ENCODE data around the gene GATA3. TPM values are rescaled to one million over a fixed set of nuclear protein-coding genes. Genes with fewer than 3 reads are reported as not detected.
A peak's percentile ranks its signal among the peaks of the same experiment; 100 is the strongest.

The GATA3 gene
- total and polyA plus RNA-seq, 5 donors, result 0.76 to 1.7 (median 1.0) TPM

DNA sequence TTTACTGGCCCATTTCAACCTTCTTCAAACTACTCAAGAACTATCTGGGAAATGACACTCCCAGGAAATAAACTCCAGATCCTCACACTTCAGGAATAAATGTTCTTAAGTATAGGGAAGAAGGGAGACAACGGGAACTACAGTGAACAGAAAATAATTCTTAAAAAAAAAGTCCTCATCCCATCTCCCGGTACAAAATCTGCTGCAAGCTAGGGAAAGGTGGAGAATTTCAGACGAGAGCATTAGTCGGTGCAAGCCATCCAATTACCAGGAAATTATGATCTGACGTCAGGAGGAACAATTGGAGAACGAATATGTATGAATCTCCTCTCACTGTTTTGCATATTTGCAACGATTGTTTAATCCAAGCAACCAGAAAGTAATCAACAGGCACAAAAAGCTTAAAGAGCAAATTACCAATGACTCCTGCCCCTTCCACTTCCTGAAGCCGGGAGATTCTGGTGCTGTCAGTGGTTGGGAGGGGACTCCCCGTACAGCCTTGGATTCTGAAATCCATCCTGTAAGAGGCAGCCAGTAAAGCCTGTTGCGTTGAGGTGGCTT, 15.1 kb upstream of the GATA3 start:
- WGBS, result 6% methylated on average over 10 of the region's 10 CpGs
- Histone ChIP-seq H3K4me3 (ENCODE audit: low read length) (no peak overlapping the region), H3K27ac (ENCODE audit: low read length) (no peak overlapping the region), H3K4me1 (ENCODE audit: control insufficient read depth, insufficient read depth, low read length) (no peaks in the 10 kb centered on the region), H3K27me3 (ENCODE audit: control insufficient read depth, insufficient read depth) (no peaks in the 10 kb centered on the region), H3K9me3 (ENCODE audit: control insufficient read depth, low read length) (peaks cover 2% of the 10 kb centered on the region)
- DNase-seq (no peak), ATAC-seq (no peak)
- intact Hi-C loops (cut with DNase I), result no loop called here

GRCh38 chr10:8040651-8041050, 13.8 kb upstream of the GATA3 start:
- intact Hi-C loops (cut with DNase I), result no loop called here
- Histone ChIP-seq H3K27ac (ENCODE audit: low read length) (no peak overlapping the region), H3K9me3 (ENCODE audit: control insufficient read depth, low read length) (no peaks in the 10 kb centered on the region), H3K4me1 (ENCODE audit: control insufficient read depth, insufficient read depth, low read length) (no peaks in the 10 kb centered on the region), H3K27me3 (ENCODE audit: control insufficient read depth, insufficient read depth) (no peaks in the 10 kb centered on the region), H3K4me3 (ENCODE audit: low read length) (no peak overlapping the region)
- ATAC-seq (no peak), DNase-seq (no peak)
- 14% methylated on average over 6 of the region's 6 CpGs for WGBS

- intact Hi-C loops (cut with DNase I), result no loop called here
These were observed 13.1 kb upstream of the GATA3 start for GRCh38 chr10:8041284-8041991.

DNA sequence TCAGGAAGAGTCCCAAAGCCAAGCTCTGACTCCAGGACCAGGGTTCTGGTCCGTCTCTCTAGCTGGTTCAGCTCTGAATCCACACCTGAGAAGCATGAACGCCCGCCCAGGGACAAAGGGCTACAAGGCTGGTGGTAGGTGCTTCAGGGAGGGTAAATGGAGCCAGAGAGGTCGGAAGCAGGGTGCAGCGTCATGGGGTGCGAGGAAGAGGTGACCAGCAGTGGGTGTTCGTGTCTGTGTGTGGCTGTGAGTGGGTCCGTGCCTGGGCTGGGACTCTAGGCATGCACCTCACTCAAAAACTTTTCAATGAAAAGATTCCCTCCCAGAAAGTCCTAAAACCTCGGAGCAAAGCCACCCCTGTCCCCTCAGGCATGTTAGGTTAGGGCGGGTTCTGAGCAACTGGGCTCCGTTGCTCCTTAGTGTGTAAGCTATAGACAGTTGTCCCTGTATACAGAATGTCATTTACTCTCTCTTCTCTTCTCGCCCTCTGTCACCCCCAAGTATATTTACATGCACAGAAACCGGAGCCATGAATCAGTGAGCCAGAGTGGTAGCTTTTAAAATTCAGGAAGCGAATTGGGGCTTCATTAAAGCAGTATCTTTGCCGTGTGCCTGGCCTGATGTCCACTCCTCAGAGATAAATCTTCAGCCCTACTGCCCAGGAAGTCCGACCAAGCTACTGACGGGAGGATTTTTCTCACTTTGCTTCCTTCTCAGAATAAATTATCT, 12.3 kb upstream of the GATA3 start:
- no peak overlapping the region for H3K27ac ChIP-seq (ENCODE audit: low read length)
- H3K4me3 ChIP-seq (ENCODE audit: low read length), result no peak overlapping the region
- no peaks in the 10 kb centered on the region for H3K4me1 ChIP-seq (ENCODE audit: control insufficient read depth, insufficient read depth, low read length)
- no peaks in the 10 kb centered on the region for H3K27me3 ChIP-seq (ENCODE audit: control insufficient read depth, insufficient read depth)
- DNase-seq (no peak), ATAC-seq (no peak)
- 9% methylated on average over 17 of the region's 17 CpGs for WGBS
- H3K9me3 ChIP-seq (ENCODE audit: control insufficient read depth, low read length), result no peaks in the 10 kb centered on the region
- intact Hi-C loops (cut with DNase I), result no loop called here

More at GRCh38 chr10:8041284-8041991, 13.1 kb upstream of the GATA3 start:
- H3K27ac ChIP-seq (ENCODE audit: low read length), result no peak overlapping the region
- no peaks in the 10 kb centered on the region for H3K9me3 ChIP-seq (ENCODE audit: control insufficient read depth, low read length)
- no peaks in the 10 kb centered on the region for H3K4me1 ChIP-seq (ENCODE audit: control insufficient read depth, insufficient read depth, low read length)
- H3K27me3 ChIP-seq (ENCODE audit: control insufficient read depth, insufficient read depth), result no peaks in the 10 kb centered on the region
- no peak overlapping the region for H3K4me3 ChIP-seq (ENCODE audit: low read length)
- 9% methylated on average over 10 of the region's 10 CpGs for WGBS
- DNase-seq (no peak), ATAC-seq (no peak)

- Histone ChIP-seq H3K27ac (ENCODE audit: low read length) (no peak overlapping the region), H3K4me3 (ENCODE audit: low read length) (no peak overlapping the region), H3K9me3 (ENCODE audit: control insufficient read depth, low read length) (no peaks in the 10 kb centered on the region), H3K4me1 (ENCODE audit: control insufficient read depth, insufficient read depth, low read length) (no peaks in the 10 kb centered on the region), H3K27me3 (ENCODE audit: control insufficient read depth, insufficient read depth) (no peaks in the 10 kb centered on the region)
- intact Hi-C loops (cut with DNase I), result no loop called here
- ATAC-seq, result no peak
- WGBS, result 5% methylated on average over 35 of the region's 35 CpGs
- DNase-seq, result no peak
These were observed 11.5 kb upstream of the GATA3 start for GRCh38 chr10:8042721-8043568.

GRCh38 chr10:8043569-8044306, 10.8 kb upstream of the GATA3 start:
- intact Hi-C loops (cut with DNase I), result no loop called here
- ATAC-seq (no peak), DNase-seq (no peak)
- no peak overlapping the region for H3K27ac ChIP-seq (ENCODE audit: low read length)
- no peaks in the 10 kb centered on the region for H3K27me3 ChIP-seq (ENCODE audit: control insufficient read depth, insufficient read depth)
- no peaks in the 10 kb centered on the region for H3K4me1 ChIP-seq (ENCODE audit: control insufficient read depth, insufficient read depth, low read length)
- H3K9me3 ChIP-seq (ENCODE audit: control insufficient read depth, low read length), result no peaks in the 10 kb centered on the region
- H3K4me3 ChIP-seq (ENCODE audit: low read length), result no peak overlapping the region
- WGBS, result 10% methylated on average over 31 of the region's 31 CpGs

DNA sequence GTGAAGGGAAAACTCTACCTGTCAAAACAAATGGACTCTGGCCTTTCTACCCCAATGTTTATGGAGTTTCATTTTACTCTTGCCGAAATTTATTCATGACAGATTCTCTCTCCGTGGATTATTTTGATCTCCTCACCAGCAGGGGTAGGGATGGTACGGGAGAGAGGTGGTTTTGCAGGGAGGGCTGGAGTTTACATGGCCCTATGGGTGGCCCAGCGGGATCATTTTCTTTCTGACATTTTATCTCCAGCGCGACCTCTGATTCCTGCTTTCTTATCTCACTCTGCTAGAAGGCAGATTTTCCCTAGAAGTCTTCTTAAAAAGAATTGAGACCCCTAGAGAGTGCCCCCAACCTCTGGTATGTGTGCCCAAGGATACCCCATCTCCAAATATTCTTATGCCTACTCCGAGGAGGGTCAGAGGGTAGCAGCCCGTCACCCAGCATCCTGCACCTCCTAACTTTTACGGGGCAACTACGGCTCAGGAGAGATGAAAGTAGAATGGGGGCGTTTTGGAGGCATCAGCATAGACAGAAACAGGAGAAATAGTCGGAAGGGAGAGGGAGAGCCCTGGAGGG, 10.1 kb upstream of the GATA3 start:
- 14% methylated on average over 12 of the region's 12 CpGs for WGBS
- Histone ChIP-seq H3K4me1 (ENCODE audit: control insufficient read depth, insufficient read depth, low read length) (no peaks in the 10 kb centered on the region), H3K27ac (ENCODE audit: low read length) (no peak overlapping the region), H3K4me3 (ENCODE audit: low read length) (no peak overlapping the region), H3K9me3 (ENCODE audit: control insufficient read depth, low read length) (no peaks in the 10 kb centered on the region), H3K27me3 (ENCODE audit: control insufficient read depth, insufficient read depth) (no peaks in the 10 kb centered on the region)
- ATAC-seq, result no peak
- no peak for DNase-seq
- intact Hi-C loops (cut with DNase I), result no loop called here

DNA sequence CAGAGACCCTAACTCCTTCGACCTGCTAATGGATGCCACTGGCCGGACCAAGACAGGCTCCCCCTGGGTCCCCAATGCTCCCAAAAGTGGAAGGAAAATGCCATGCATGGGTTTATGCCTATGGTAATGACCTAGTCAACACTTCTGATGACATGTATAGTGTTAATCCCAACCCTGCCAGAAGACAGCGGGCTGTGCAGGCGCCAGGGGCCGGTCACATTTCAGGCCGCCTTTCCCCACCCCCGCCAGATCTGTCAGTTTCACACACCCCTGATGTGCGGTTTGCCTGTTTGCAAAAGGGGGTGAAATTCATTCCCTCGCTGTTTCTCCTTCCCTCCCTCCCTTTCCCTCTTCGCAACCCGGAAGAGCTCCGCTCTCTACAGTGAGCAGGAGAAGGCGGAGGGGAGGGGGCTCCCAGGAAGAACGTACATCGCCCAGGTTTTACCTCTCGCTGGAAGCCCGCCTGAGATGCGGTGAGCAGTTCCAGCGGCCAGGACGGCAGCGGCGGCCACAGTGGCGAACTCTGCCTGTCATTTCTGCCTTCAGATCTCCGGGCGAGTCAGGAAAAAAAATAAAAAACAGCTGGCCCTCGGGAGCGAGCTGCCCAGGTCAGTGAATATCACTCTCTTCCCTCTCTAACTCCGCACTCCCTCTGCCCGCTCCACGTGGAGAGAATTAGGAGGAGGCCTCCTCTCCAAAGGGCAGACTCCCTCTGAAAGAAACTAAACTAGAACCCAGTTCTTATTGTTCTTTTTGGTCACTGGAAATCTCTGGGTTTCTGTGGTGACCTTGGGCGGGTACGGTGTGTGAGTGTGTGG, 9.4 kb upstream of the GATA3 start:
- peak overlapping the region; percentile 41 for H3K4me3 ChIP-seq (ENCODE audit: low read length)
- ATAC-seq (no peak), DNase-seq (no peak)
- WGBS, result 3% methylated on average over 32 of the region's 32 CpGs
- intact Hi-C loops (cut with DNase I), result no loop called here
- H3K27me3 ChIP-seq (ENCODE audit: control insufficient read depth, insufficient read depth), result no peaks in the 10 kb centered on the region
- peaks cover 2% of the 10 kb centered on the region for H3K4me1 ChIP-seq (ENCODE audit: control insufficient read depth, insufficient read depth, low read length)
- no peaks in the 10 kb centered on the region for H3K9me3 ChIP-seq (ENCODE audit: control insufficient read depth, low read length)
- no peak overlapping the region for H3K27ac ChIP-seq (ENCODE audit: low read length)

DNA sequence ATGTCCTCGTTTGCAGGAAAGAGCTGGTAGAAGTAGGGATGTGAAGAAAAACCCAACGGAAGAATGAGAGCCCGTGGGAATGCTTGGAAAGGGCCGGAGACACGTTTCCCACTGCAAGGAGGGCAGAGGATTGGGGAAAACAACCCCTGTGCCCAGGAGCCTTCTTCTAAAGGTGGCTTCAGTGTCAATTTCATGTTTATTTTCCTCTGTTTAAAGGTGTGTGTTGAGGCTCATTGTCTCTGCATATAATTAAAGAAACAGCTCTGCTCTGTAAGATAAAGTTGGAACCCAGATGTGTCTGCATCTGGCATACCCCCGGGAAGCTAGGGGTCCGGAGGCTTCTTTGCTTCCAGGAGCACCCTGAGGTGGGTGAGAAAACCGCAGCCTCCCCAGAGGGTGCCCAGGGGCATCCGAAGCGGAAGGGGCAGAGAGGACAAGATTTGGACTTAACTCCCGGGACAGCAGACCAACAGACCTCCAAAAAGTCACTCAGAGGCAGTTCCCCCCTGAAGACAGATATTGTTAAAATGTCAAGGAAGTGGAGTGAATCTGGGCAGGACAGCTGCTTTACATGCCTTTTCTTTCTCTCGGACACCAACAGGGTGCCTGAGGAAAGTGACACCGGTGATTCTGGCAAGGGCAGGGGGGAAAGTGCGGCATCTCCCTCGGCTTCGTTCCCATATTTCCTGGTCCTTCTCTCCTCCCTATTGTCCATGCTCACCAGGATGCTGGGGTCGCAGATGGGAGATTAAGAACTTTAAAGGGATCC, 8.6 kb upstream of the GATA3 start:
- intact Hi-C loops (cut with DNase I), result no loop called here
- peak overlapping the region; percentile 41 for H3K4me3 ChIP-seq (ENCODE audit: low read length)

More for the DNA sequence above, 8.6 kb upstream of the GATA3 start:
- Histone ChIP-seq H3K27me3 (ENCODE audit: control insufficient read depth, insufficient read depth) (no peaks in the 10 kb centered on the region), H3K9me3 (ENCODE audit: control insufficient read depth, low read length) (no peaks in the 10 kb centered on the region), H3K4me1 (ENCODE audit: control insufficient read depth, insufficient read depth, low read length) (peaks cover 2% of the 10 kb centered on the region), H3K27ac (ENCODE audit: low read length) (no peak overlapping the region)
- no peak for DNase-seq
- ATAC-seq, result no peak
- 7% methylated on average over 17 of the region's 17 CpGs for WGBS

Data from right cardiac atrium (tissue), 5 donors.